CD8-positive, alpha-beta memory T cell (primary cell): ENCODE data around the gene RARA. TPM values are rescaled to one million over a fixed set of nuclear protein-coding genes. Genes with fewer than 3 reads are reported as not detected.

ENCODE experiments used
- CTCF ChIA-PET: fragments of 350-600 bp; sonication (Branson Sonifier 250); formaldehyde crosslinking; loops from one replicate; lab custom pipeline; 2021; ENCODE audit warnings: antibody characterized with exemption; lab: Charles Lee
- POLR2A ChIA-PET: fragments of 350-600 bp; sonication (Branson Sonifier 250); formaldehyde crosslinking; loops from one replicate; lab custom pipeline; 2021; ENCODE audit warnings: antibody characterized with exemption; lab: Charles Lee
- DNase-seq, 5 donors: peaks; one replicate each; pipeline versions ENCODE4 v3.0.0 to v3.0.0-alpha.2; 2020 to 2022; ENCODE audit warnings: mixed read lengths in 1 of 5
- H3K27ac ChIP-seq: one replicate; pipeline ENCODE4 v1.7.0; 2013; ENCODE audit warnings: low read depth, mild to moderate bottlenecking, low read length, moderate library complexity
- H3K27me3 ChIP-seq: 2 replicates; pipeline ENCODE4 v1.7.0; 2013; ENCODE audit warnings: low read length, mild to moderate bottlenecking; ENCODE audit not compliant: insufficient read depth, poor library complexity, severe bottlenecking
- H3K36me3 ChIP-seq: 2 replicates; pipeline ENCODE4 v1.7.0; 2013; ENCODE audit warnings: mild to moderate bottlenecking, low read length, moderate library complexity; ENCODE audit not compliant: insufficient read depth
- H3K4me1 ChIP-seq: 2 replicates; pipeline ENCODE4 v1.7.0; 2013; ENCODE audit warnings: mild to moderate bottlenecking, low read length, moderate library complexity; ENCODE audit not compliant: insufficient read depth
- H3K4me3 ChIP-seq: 2 replicates; pipeline ENCODE4 v1.7.0; 2013; ENCODE audit warnings: mild to moderate bottlenecking, low read length
- H3K9me3 ChIP-seq: 2 replicates; pipeline ENCODE4 v1.7.0; 2013; ENCODE audit warnings: mild to moderate bottlenecking, low read length
- H3K27ac Mint-ChIP-seq, 8 donors: one replicate each; pipeline ENCODE4 v1.8.0; 2020 to 2021; ENCODE audit warnings: mixed read lengths in 8 of 8, mild to moderate bottlenecking in 6 of 8, inconsistent platforms in 3 of 8, moderate library complexity in 3 of 8
- H3K27me3 Mint-ChIP-seq, 2 donors: one replicate each; pipeline ENCODE4 v1.8.0; 2020 to 2021; ENCODE audit warnings: mixed read lengths in 2 of 2, mild to moderate bottlenecking in 1 of 2, moderate library complexity in 1 of 2
- H3K36me3 Mint-ChIP-seq, 3 donors: one replicate each; pipeline ENCODE4 v1.8.0; 2020 to 2021; ENCODE audit warnings: mixed read lengths in 3 of 3, inconsistent platforms in 1 of 3, mild to moderate bottlenecking in 1 of 3
- H3K4me1 Mint-ChIP-seq, 3 donors: one replicate each; pipeline ENCODE4 v1.8.0; 2020 to 2021; ENCODE audit warnings: mixed read lengths in 3 of 3, inconsistent platforms in 1 of 3, mild to moderate bottlenecking in 1 of 3
- H3K4me3 Mint-ChIP-seq, 7 donors: one replicate each; pipeline ENCODE4 v1.8.0; 2020 to 2021; ENCODE audit warnings: mixed read lengths in 7 of 7, mild to moderate bottlenecking in 6 of 7, moderate library complexity in 4 of 7, inconsistent platforms in 2 of 7
- H3K9me3 Mint-ChIP-seq, 5 donors: one replicate each; pipeline ENCODE4 v1.8.0; 2020 to 2022; ENCODE audit warnings: mixed read lengths in 5 of 5, mild to moderate bottlenecking in 3 of 5, moderate library complexity in 2 of 5, inconsistent platforms in 1 of 5
- polyA plus RNA-seq: library from polyadenylated mRNA; unstranded; fragments of 300-500 nt; fragmentation: Illumina TruSeq; gene quantifications from one replicate; pipeline ENCODE4 v1.2.3, GENCODE V29; 2021
- total RNA-seq, 2 experiments: library from RNA; stranded (reverse); gene quantifications; one replicate each; pipeline ENCODE4 v1.2.3, GENCODE V29; 2021

The RARA gene
- total and polyA plus RNA-seq, 3 experiments from 2014 or later: 14.0 to 37.8 (median 37.4) TPM

- Histone ChIP-seq H3K27me3 (no peaks in the 10 kb centered on the region), H3K9me3 (no peaks in the 10 kb centered on the region), H3K36me3 (peaks cover 41% of the 10 kb centered on the region), H3K4me3 (no peak overlapping the region), H3K27ac (no peak overlapping the region), H3K4me1 (no peaks in the 10 kb centered on the region)
- DNase-seq: no peak
- Mint-ChIP-seq H3K36me3 (peaks cover 5 to 77% (median 27%) of the 10 kb centered on the region in 3 donors), H3K4me3 (no peak overlapping the region), H3K4me1 (peaks cover 9 to 22% (median 18%) of the 10 kb centered on the region in 3 donors), H3K27me3 (no peaks in the 10 kb centered on the region), H3K27ac (peak overlapping the region in 3 of 8 donors; percentile 53 to 76 (median 69)), H3K9me3 (no peaks in the 10 kb centered on the region)
- CTCF ChIA-PET: no interaction called here
- POLR2A ChIA-PET: interaction anchor here (1.3 kb wide), 1 partner anchor 10 kb away, joined by 9 read pairs; no protein-coding TSS in a partner anchor
Observed at GRCh38 chr17:40278414-40278813, 30.6 kb upstream of the RARA start.

DNA sequence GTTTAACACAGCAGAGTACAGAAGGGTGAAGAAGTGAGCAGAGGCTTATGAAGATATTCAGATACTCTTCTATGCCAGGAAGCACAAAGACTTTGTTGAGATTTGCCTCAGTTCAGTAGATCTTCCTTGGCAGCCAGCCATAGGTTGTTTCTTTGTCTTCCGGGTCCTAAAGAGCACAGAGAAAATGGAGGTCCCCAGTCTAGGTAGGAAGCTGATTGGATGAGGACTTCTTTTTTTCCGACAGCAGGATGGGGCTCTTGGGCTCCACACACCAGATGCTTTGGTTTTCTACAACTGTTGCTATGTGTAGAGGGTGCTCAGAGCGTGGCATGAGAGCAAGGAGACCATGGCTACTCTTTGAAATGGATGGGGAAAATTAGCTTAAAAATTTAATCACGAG lies 29.6 kb upstream of the RARA start:
- Histone ChIP-seq H3K27me3 (no peaks in the 10 kb centered on the region), H3K4me1 (no peaks in the 10 kb centered on the region), H3K27ac (no peak overlapping the region), H3K9me3 (no peaks in the 10 kb centered on the region), H3K4me3 (no peak overlapping the region), H3K36me3 (peaks cover 34% of the 10 kb centered on the region)
- ChIA-PET POLR2A (no interaction called here), CTCF (no interaction called here)
- peaks cover 15 to 32% (median 28%) of the 10 kb centered on the region in 3 donors for H3K4me1 Mint-ChIP-seq
- no peak overlapping the region for H3K4me3 Mint-ChIP-seq
- no peak overlapping the region for H3K27ac Mint-ChIP-seq
- peaks cover 5 to 72% (median 27%) of the 10 kb centered on the region in 3 donors for H3K36me3 Mint-ChIP-seq
- no peaks in the 10 kb centered on the region for H3K27me3 Mint-ChIP-seq
- no peaks in the 10 kb centered on the region for H3K9me3 Mint-ChIP-seq
- DNase-seq: no peak

DNA sequence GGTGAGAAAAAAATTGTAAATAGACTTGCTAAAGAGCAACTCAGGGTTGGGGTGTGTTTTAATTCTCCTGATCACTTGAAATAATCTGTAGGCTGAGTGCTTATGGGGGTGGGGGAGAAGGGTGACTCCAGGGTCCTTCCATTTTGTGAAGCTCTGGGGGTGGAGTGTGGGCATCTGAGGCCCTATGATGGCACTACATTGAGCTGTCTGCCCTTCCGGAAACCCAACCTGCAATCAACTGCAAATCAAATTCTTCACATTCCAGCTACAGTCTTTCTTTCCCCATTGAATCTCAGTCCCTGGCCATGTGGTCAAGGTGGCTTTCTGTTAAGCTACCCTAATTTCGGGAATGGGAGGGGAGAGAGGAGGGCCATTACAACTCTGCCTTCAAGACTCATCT lies 27.3 kb upstream of the RARA start:
- no peak overlapping the region for H3K27ac ChIP-seq
- no peaks in the 10 kb centered on the region for H3K4me1 ChIP-seq
- Mint-ChIP-seq H3K27me3 (no peaks in the 10 kb centered on the region), H3K4me1 (peaks cover 15 to 34% (median 28%) of the 10 kb centered on the region in 3 donors), H3K27ac (peak overlapping the region; percentile 48 to 91 (median 84)), H3K36me3 (peaks cover 5 to 57% (median 21%) of the 10 kb centered on the region in 3 donors), H3K4me3 (peak overlapping the region in 5 of 7 donors; percentile 26 to 58 (median 46)), H3K9me3 (no peaks in the 10 kb centered on the region)
- no peaks in the 10 kb centered on the region for H3K9me3 ChIP-seq
- H3K4me3 ChIP-seq: no peak overlapping the region
- DNase-seq: no peak
- H3K36me3 ChIP-seq: peaks cover 24% of the 10 kb centered on the region
- ChIA-PET POLR2A (interaction anchor here (0.6 to 1.6 kb wide), 3 partner anchors 14 to 1408 kb away, joined by 3 to 6 read pairs (median 3); no protein-coding TSS in a partner anchor), CTCF (interaction anchor here (2.1 kb wide), 1 partner anchor 22 kb away, joined by 6 read pairs; no protein-coding TSS in a partner anchor)
- no peaks in the 10 kb centered on the region for H3K27me3 ChIP-seq

GRCh38 chr17:40283662-40284061 lies 25.3 kb upstream of the RARA start:
- Mint-ChIP-seq H3K36me3 (peaks cover 0 to 40% (median 11%) of the 10 kb centered on the region in 3 donors), H3K4me3 (peak overlapping the region in 2 of 7 donors; percentile 13 to 27), H3K27me3 (no peaks in the 10 kb centered on the region), H3K4me1 (peaks cover 24 to 49% (median 43%) of the 10 kb centered on the region in 3 donors), H3K9me3 (no peaks in the 10 kb centered on the region), H3K27ac (peak overlapping the region; percentile 12 to 87 (median 81))
- CTCF ChIA-PET: interaction anchor here (1.0 to 1.4 kb wide), 2 partner anchors 34 to 270 kb away, joined by 3 read pairs; no protein-coding TSS in a partner anchor
- no peak overlapping the region for H3K27ac ChIP-seq
- H3K36me3 ChIP-seq: peaks cover 13% of the 10 kb centered on the region
- no peaks in the 10 kb centered on the region for H3K9me3 ChIP-seq
- no peaks in the 10 kb centered on the region for H3K27me3 ChIP-seq
- H3K4me3 ChIP-seq: no peak overlapping the region
- peaks cover 11% of the 10 kb centered on the region for H3K4me1 ChIP-seq
- peak in 1 of 5 donors; percentile 47 for DNase-seq
- POLR2A ChIA-PET: interaction anchor here (0.6 kb wide), 2 partner anchors 22 to 95 kb away, joined by 3 read pairs; no protein-coding TSS in a partner anchor

GRCh38 chr17:40284085-40284713 lies 24.8 kb upstream of the RARA start:
- peak overlapping the region in 2 of 7 donors; percentile 7 to 47 for H3K4me3 Mint-ChIP-seq
- H3K9me3 Mint-ChIP-seq: no peaks in the 10 kb centered on the region
- H3K27me3 Mint-ChIP-seq: no peaks in the 10 kb centered on the region
- Histone ChIP-seq H3K36me3 (peaks cover 9% of the 10 kb centered on the region), H3K27ac (no peak overlapping the region), H3K9me3 (no peaks in the 10 kb centered on the region), H3K4me1 (peaks cover 11% of the 10 kb centered on the region), H3K27me3 (no peaks in the 10 kb centered on the region), H3K4me3 (no peak overlapping the region)
- peak overlapping the region; percentile 12 to 87 (median 73) for H3K27ac Mint-ChIP-seq
- H3K4me1 Mint-ChIP-seq: peaks cover 27 to 53% (median 47%) of the 10 kb centered on the region in 3 donors
- ChIA-PET POLR2A (no interaction called here), CTCF (interaction anchor here (1.4 kb wide), 1 partner anchor 271 kb away, joined by 3 read pairs; no protein-coding TSS in a partner anchor)
- no peak for DNase-seq
- H3K36me3 Mint-ChIP-seq: peaks cover 0 to 35% (median 11%) of the 10 kb centered on the region in 3 donors

DNA sequence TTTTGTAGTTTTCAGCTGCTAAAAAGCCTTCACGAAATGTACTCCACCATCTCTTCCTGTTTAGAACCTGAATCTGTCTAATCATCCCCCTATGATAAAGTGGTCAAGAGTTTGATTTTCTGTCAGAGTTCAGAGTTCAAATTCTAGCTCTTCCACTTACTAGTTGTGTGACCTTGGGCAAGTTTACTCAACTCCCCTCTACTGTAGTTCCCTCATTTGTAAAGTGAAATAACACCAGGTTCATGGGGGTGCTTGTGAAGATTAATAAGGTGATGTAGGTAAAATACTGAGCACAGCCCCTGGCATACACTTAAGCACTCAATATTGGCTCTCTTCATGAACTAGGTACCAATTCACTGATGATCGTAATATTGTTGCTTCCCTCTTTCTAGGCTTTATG lies 22.5 kb upstream of the RARA start:
- H3K9me3 Mint-ChIP-seq: no peaks in the 10 kb centered on the region
- peak overlapping the region in 4 of 8 donors; percentile 1 to 66 (median 42) for H3K27ac Mint-ChIP-seq
- DNase-seq: no peak
- CTCF ChIA-PET: interaction anchor here (0.7 to 1.5 kb wide), 2 partner anchors 30 to 68 kb away, joined by 3 to 4 read pairs; no protein-coding TSS in a partner anchor
- no peaks in the 10 kb centered on the region for H3K27me3 Mint-ChIP-seq
- no peak overlapping the region for H3K4me3 Mint-ChIP-seq
- Histone ChIP-seq H3K4me1 (peaks cover 11% of the 10 kb centered on the region), H3K27ac (no peak overlapping the region), H3K9me3 (no peaks in the 10 kb centered on the region), H3K36me3 (no peaks in the 10 kb centered on the region), H3K4me3 (no peak overlapping the region), H3K27me3 (no peaks in the 10 kb centered on the region)
- POLR2A ChIA-PET: no interaction called here
- H3K4me1 Mint-ChIP-seq: peaks cover 27 to 48% (median 47%) of the 10 kb centered on the region in 3 donors
- H3K36me3 Mint-ChIP-seq: peaks cover 0 to 15% (median 3%) of the 10 kb centered on the region in 3 donors

- Mint-ChIP-seq H3K27me3 (no peaks in the 10 kb centered on the region), H3K4me1 (peaks cover 25 to 42% (median 41%) of the 10 kb centered on the region in 3 donors), H3K36me3 (peaks cover 0 to 9% (median 1%) of the 10 kb centered on the region in 3 donors), H3K4me3 (peak overlapping the region in 6 of 7 donors; percentile 89 to 99 (median 98)), H3K9me3 (no peaks in the 10 kb centered on the region), H3K27ac (peak overlapping the region; percentile 33 to 93 (median 68))
- H3K4me1 ChIP-seq: peaks cover 11% of the 10 kb centered on the region
- no peak overlapping the region for H3K27ac ChIP-seq
- H3K4me3 ChIP-seq: peak overlapping the region; percentile 34
- no peaks in the 10 kb centered on the region for H3K9me3 ChIP-seq
- no peaks in the 10 kb centered on the region for H3K27me3 ChIP-seq
- ChIA-PET CTCF (interaction anchor here (1.5 kb wide), 1 partner anchor 68 kb away, joined by 4 read pairs; no protein-coding TSS in a partner anchor), POLR2A (no interaction called here)
- no peak for DNase-seq
- H3K36me3 ChIP-seq: no peaks in the 10 kb centered on the region
Observed at GRCh38 chr17:40287159-40287493, 21.9 kb upstream of the RARA start.
